ENCODE results near the gene SHTN1. TPM values are rescaled to one million over a fixed set of nuclear protein-coding genes. Genes with fewer than 3 reads are reported as not detected.
A peak's percentile ranks its signal among the peaks of the same experiment; 100 is the strongest.

SHTN1 gene
- total and polyA plus RNA-seq, 2 experiments from 2014 or later: 6.7 to 8.0 TPM

DNA sequence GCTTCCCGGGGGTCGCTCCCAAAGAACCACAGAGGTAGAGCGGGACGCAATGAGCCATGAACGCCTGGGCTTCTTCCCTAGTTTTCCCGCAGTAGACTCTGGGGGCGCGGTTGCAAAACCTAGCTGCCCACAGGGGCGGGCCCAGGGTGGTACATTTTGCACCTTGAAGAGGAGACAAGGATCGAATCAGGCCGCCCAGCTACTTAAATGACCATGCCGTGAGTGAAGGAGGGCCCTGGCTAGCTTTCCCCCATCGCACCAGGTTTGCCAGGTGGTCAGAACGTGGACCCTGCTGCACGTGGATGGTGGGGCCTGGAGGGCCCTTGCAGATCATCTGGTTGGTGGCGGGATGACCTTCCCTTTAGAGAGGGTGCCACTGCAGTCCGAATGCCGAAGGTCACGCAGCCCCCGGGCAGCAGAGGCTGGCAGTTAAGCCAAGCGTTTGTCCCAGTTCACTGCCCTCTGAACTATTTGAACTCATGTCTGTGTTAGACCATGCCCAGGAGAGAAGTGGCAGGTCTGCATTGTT is 604 bp upstream of the SHTN1 start:
- no peak overlapping the region for H3K27ac Mint-ChIP-seq

DNA sequence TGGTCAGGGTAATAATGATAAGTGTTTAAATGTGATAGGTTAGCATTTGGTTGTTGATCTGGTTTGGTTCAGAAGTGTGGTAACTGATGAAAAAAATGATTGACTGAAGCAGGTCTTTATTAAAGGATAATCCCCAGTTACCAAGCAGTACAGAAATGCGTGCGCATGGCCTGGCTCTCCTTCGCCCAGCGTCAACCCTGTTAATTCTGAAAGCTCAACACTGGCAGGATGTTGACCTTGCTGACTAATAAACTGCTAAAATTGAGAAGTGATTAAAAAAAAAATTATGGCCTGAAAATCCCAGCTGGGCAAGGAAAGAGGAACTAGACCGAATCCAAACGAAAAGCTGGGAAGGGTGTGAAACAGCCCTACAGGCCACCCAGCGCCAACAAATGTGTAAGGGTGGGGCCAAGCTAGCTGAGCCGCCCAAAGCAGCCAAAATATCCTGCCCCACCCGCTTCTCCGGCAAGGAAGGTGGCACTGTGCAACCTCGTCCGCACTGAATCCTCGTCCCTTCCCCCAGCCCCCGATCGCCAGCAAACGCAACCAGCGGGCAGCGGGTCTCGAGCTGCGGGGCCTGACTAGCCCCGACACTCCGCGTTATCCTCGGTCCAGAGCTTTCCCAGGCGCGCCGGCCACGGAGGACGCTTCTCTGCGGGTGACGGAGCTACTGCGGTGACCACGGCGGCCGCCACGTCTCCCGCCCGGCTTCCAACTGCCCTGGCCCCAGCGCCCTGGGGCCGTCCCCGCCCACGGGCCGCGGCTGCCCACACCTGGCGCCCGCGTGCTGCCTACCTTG is 561 bp downstream of the SHTN1 start:
- H2AFZ ChIP-seq: peak overlapping the region; percentile 96
- peaks cover 16% of the 10 kb centered on the region for H3K27me3 Mint-ChIP-seq (ENCODE audit: insufficient read depth, low read depth, poor library complexity)
- peak overlapping the region; percentile 90 for H3K4me3 ChIP-seq
- no peak overlapping the region for H3K27ac ChIP-seq (ENCODE audit: low read depth)
- no peaks in the 10 kb centered on the region for H3K9me2 ChIP-seq (ENCODE audit: insufficient read depth)
- no peaks in the 10 kb centered on the region for H3K9me3 Mint-ChIP-seq
- H3K4me3 Mint-ChIP-seq: peak overlapping the region; percentile 86
- no peaks in the 10 kb centered on the region for H3K36me3 ChIP-seq (ENCODE audit: insufficient read depth)
- no peaks in the 10 kb centered on the region for H3K79me2 ChIP-seq (replicated peaks; ENCODE audit: insufficient read depth)
- H3K4me1 Mint-ChIP-seq: peaks cover 11% of the 10 kb centered on the region; the same call in 2 of the 3 replicates
- H3K4me1 ChIP-seq (ENCODE audit: insufficient read depth): no peaks in the 10 kb centered on the region
- DNase-seq (ENCODE audit: low spot score) (peak; percentile 59), ATAC-seq (peak; percentile 57)
- H3K27me3 ChIP-seq (ENCODE audit: insufficient read depth): peaks cover 22% of the 10 kb centered on the region
- no peaks in the 10 kb centered on the region for H3F3A ChIP-seq (replicated peaks; ENCODE audit: low read depth)
- no peaks in the 10 kb centered on the region; the same call in 1 of the 2 replicates for H4K20me1 ChIP-seq (replicated peaks; ENCODE audit: insufficient read depth)
- H3K27ac Mint-ChIP-seq: no peak overlapping the region
- no peaks in the 10 kb centered on the region for H3K36me3 Mint-ChIP-seq (ENCODE audit: low read depth)
- H3K4me2 ChIP-seq: peak overlapping the region; percentile 90
- TF ChIP-seq, protein P1, sequence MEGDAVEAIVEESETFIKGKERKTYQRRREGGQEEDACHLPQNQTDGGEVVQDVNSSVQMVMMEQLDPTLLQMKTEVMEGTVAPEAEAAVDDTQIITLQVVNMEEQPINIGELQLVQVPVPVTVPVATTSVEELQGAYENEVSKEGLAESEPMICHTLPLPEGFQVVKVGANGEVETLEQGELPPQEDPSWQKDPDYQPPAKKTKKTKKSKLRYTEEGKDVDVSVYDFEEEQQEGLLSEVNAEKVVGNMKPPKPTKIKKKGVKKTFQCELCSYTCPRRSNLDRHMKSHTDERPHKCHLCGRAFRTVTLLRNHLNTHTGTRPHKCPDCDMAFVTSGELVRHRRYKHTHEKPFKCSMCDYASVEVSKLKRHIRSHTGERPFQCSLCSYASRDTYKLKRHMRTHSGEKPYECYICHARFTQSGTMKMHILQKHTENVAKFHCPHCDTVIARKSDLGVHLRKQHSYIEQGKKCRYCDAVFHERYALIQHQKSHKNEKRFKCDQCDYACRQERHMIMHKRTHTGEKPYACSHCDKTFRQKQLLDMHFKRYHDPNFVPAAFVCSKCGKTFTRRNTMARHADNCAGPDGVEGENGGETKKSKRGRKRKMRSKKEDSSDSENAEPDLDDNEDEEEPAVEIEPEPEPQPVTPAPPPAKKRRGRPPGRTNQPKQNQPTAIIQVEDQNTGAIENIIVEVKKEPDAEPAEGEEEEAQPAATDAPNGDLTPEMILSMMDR (conservative IDR thresholded peaks at IDR 0.05; ENCODE audit: low read depth in 2 of 2): no peak
- TF ChIP-seq NANOG (IDR thresholded peaks at IDR 0.05; ENCODE audit: borderline replicate concordance) (no peak), POLR2AphosphoS5 (IDR thresholded peaks at IDR 0.05; ENCODE audit: low read depth) (no peak), EZH2 (IDR thresholded peaks at IDR 0.05; ENCODE audit: low read depth, unreplicated experiment) (no peak), EZH2phosphoT487 (IDR thresholded peaks at IDR 0.05; ENCODE audit: unreplicated experiment) (no peak), ZNF331 (CRISPR knock-in tag; IDR thresholded peaks at IDR 0.05; ENCODE audit: low read depth) (no peak), JUNB (IDR thresholded peaks at IDR 0.05; ENCODE audit: unreplicated experiment) (no peak), ZNF114 (CRISPR knock-in tag; IDR thresholded peaks at IDR 0.05) (no peak), CREB1 (CRISPR knock-in tag; IDR thresholded peaks at IDR 0.05; ENCODE audit: low read depth) (no peak)
- TF ChIP-seq, protein P2, sequence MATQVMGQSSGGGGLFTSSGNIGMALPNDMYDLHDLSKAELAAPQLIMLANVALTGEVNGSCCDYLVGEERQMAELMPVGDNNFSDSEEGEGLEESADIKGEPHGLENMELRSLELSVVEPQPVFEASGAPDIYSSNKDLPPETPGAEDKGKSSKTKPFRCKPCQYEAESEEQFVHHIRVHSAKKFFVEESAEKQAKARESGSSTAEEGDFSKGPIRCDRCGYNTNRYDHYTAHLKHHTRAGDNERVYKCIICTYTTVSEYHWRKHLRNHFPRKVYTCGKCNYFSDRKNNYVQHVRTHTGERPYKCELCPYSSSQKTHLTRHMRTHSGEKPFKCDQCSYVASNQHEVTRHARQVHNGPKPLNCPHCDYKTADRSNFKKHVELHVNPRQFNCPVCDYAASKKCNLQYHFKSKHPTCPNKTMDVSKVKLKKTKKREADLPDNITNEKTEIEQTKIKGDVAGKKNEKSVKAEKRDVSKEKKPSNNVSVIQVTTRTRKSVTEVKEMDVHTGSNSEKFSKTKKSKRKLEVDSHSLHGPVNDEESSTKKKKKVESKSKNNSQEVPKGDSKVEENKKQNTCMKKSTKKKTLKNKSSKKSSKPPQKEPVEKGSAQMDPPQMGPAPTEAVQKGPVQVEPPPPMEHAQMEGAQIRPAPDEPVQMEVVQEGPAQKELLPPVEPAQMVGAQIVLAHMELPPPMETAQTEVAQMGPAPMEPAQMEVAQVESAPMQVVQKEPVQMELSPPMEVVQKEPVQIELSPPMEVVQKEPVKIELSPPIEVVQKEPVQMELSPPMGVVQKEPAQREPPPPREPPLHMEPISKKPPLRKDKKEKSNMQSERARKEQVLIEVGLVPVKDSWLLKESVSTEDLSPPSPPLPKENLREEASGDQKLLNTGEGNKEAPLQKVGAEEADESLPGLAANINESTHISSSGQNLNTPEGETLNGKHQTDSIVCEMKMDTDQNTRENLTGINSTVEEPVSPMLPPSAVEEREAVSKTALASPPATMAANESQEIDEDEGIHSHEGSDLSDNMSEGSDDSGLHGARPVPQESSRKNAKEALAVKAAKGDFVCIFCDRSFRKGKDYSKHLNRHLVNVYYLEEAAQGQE (IDR thresholded peaks at IDR 0.05; ENCODE audit: unreplicated experiment): no peak
- TF ChIP-seq, protein P3, sequence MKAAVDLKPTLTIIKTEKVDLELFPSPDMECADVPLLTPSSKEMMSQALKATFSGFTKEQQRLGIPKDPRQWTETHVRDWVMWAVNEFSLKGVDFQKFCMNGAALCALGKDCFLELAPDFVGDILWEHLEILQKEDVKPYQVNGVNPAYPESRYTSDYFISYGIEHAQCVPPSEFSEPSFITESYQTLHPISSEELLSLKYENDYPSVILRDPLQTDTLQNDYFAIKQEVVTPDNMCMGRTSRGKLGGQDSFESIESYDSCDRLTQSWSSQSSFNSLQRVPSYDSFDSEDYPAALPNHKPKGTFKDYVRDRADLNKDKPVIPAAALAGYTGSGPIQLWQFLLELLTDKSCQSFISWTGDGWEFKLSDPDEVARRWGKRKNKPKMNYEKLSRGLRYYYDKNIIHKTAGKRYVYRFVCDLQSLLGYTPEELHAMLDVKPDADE (IDR thresholded peaks at IDR 0.05): no peak

More for the DNA sequence above, 604 bp upstream of the SHTN1 start:
- Histone ChIP-seq H3K9me2 (ENCODE audit: insufficient read depth) (no peaks in the 10 kb centered on the region), H3K27me3 (ENCODE audit: insufficient read depth) (peaks cover 22% of the 10 kb centered on the region), H4K20me1 (replicated peaks; ENCODE audit: insufficient read depth) (no peaks in the 10 kb centered on the region; the same call in 1 of the 2 replicates), H3F3A (replicated peaks; ENCODE audit: low read depth) (no peaks in the 10 kb centered on the region), H3K79me2 (replicated peaks; ENCODE audit: insufficient read depth) (no peaks in the 10 kb centered on the region), H3K36me3 (ENCODE audit: insufficient read depth) (no peaks in the 10 kb centered on the region), H2AFZ (peak overlapping the region; percentile 96), H3K27ac (ENCODE audit: low read depth) (no peak overlapping the region), H3K4me3 (peak overlapping the region; percentile 90), H3K4me1 (ENCODE audit: insufficient read depth) (no peaks in the 10 kb centered on the region), H3K4me2 (peak overlapping the region; percentile 90)
- Mint-ChIP-seq H3K27me3 (ENCODE audit: insufficient read depth, low read depth, poor library complexity) (peaks cover 16% of the 10 kb centered on the region), H3K9me3 (no peaks in the 10 kb centered on the region), H3K36me3 (ENCODE audit: low read depth) (no peaks in the 10 kb centered on the region), H3K4me1 (peaks cover 9% of the 10 kb centered on the region; the same call in 2 of the 3 replicates), H3K4me3 (peak overlapping the region; percentile 86)
- DNase-seq (ENCODE audit: low spot score) (peak; percentile 77), ATAC-seq (peak; percentile 84)
- no peak for TF ChIP-seq STAT1 (IDR thresholded peaks at IDR 0.05; ENCODE audit: unreplicated experiment)
- TF ChIP-seq, protein P1 (conservative IDR thresholded peaks at IDR 0.05; ENCODE audit: low read depth in 2 of 2): peak; percentile 19 to 36; a peak in 3 of 4 replicates
